Ovary (tissue), 3 donors: ENCODE results near the gene TMEM88.

Experiments
- EP300 ChIP-seq: sonication (generic); formaldehyde crosslinking; IDR thresholded peaks from one replicate; pipeline ENCODE4 v1.6.1; 2017; ENCODE audit warnings: antibody characterized with exemption
- POLR2A ChIP-seq: fragments of 450-650 bp; IDR thresholded peaks from one replicate; pipeline ENCODE4 v1.6.1; 2017; ENCODE audit warnings: antibody characterized with exemption, mild to moderate bottlenecking, moderate library complexity
- TF ChIP-seq, protein P1 (sequence below), 3 donors: fragments of 450-650 bp in 2 of 3; fragments of 200-600 bp in 1 of 3; IDR thresholded peaks; one replicate each; pipeline versions ENCODE4 v1.5.1 to v1.8.0; 2016 to 2022; ENCODE audit warnings: antibody characterized with exemption in 3 of 3, mild to moderate bottlenecking in 1 of 3
- donor health status: DM: no; HTN: no; CAD: no.

DNA sequence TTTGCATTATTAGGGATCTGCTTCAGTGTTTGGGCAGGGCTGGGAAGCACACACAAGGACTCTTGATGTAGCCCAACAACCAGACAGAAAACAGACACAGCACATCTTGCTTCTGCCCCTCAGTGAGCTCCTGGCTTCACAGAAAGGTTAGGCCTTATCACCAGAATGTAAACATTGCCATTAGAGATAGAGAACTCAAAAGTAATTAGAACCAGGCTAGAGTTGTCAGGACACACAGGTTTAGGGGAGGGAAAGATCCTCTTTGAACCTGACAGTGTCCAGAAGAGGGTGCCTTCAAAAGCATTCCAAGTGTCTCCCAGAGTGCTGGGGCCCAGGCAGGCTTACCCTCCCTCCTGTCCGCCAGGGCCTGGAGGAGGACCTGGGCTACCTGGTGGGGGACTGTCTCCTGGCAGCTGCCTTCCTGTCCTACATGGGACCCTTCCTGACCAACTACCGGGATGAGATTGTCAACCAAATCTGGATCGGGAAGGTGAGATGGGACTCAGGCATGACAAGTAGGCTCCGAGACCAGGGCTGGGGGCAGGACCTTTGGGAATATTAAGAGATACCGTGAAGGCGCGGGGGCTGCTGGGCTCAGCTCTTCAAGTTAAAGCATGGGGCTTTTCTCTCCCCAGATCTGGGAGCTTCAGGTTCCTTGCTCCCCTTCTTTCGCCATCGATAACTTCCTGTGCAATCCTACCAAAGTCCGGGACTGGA is 37.8 kb upstream of the TMEM88 start:
- TF ChIP-seq, protein P1, sequence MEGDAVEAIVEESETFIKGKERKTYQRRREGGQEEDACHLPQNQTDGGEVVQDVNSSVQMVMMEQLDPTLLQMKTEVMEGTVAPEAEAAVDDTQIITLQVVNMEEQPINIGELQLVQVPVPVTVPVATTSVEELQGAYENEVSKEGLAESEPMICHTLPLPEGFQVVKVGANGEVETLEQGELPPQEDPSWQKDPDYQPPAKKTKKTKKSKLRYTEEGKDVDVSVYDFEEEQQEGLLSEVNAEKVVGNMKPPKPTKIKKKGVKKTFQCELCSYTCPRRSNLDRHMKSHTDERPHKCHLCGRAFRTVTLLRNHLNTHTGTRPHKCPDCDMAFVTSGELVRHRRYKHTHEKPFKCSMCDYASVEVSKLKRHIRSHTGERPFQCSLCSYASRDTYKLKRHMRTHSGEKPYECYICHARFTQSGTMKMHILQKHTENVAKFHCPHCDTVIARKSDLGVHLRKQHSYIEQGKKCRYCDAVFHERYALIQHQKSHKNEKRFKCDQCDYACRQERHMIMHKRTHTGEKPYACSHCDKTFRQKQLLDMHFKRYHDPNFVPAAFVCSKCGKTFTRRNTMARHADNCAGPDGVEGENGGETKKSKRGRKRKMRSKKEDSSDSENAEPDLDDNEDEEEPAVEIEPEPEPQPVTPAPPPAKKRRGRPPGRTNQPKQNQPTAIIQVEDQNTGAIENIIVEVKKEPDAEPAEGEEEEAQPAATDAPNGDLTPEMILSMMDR (IDR thresholded peaks at IDR 0.05) = no peak
- TF ChIP-seq EP300 = no peak
- TF ChIP-seq POLR2A = no peak
